HG03103 (cell line): ENCODE results near the gene RASD1.

Experiments used
- ATAC-seq: cut with Tn5 transposase; IDR thresholded peaks from one replicate; pipeline ENCODE4 v1.9.1; 2021; ENCODE audit warnings: low read depth; ENCODE audit not compliant: unreplicated experiment

Gene RASD1

GRCh38 chr17:17527956-17528500, 31.8 kb upstream of the RASD1 start:
- no peak for ATAC-seq

- ATAC-seq, result no peak
These were observed 31.3 kb upstream of the RASD1 start for GRCh38 chr17:17527534-17527933.

GRCh38 chr17:17526369-17526768, 30.2 kb upstream of the RASD1 start:
- no peak for ATAC-seq

- ATAC-seq, result no peak
These were observed 29.8 kb upstream of the RASD1 start for GRCh38 chr17:17525956-17526355.

GRCh38 chr17:17525311-17525710, 29.1 kb upstream of the RASD1 start:
- no peak for ATAC-seq

GRCh38 chr17:17523731-17524490, 27.7 kb upstream of the RASD1 start:
- no peak for ATAC-seq

GRCh38 chr17:17523001-17523730, 27.0 kb upstream of the RASD1 start:
- ATAC-seq, result no peak

GRCh38 chr17:17520599-17521232, 24.5 kb upstream of the RASD1 start:
- ATAC-seq, result no peak

- no peak for ATAC-seq
These were observed 23.7 kb upstream of the RASD1 start for GRCh38 chr17:17519886-17520285.

- no peak for ATAC-seq
These were observed 22.8 kb upstream of the RASD1 start for GRCh38 chr17:17518951-17519350.

GRCh38 chr17:17518014-17518413, 21.8 kb upstream of the RASD1 start:
- no peak for ATAC-seq

GRCh38 chr17:17516941-17517720, 20.9 kb upstream of the RASD1 start:
- ATAC-seq, result no peak

GRCh38 chr17:17515934-17516930, 20.0 kb upstream of the RASD1 start:
- ATAC-seq, result no peak

GRCh38 chr17:17514993-17515933, 19.1 kb upstream of the RASD1 start:
- no peak for ATAC-seq

GRCh38 chr17:17514361-17514992, 18.3 kb upstream of the RASD1 start:
- ATAC-seq, result no peak

- ATAC-seq, result no peak
These were observed 17.4 kb upstream of the RASD1 start for GRCh38 chr17:17513626-17514025.

- ATAC-seq, result no peak
These were observed 16.7 kb upstream of the RASD1 start for GRCh38 chr17:17512866-17513265.
